ENCODE measurements around the gene TNS1.
A peak's percentile ranks its signal among the peaks of the same experiment; 100 is the strongest.

The TNS1 gene

GRCh38 chr2:218002143-218002844, 501 bp downstream of the TNS1 start:
- no peak overlapping the region for H3K27ac ChIP-seq

DNA sequence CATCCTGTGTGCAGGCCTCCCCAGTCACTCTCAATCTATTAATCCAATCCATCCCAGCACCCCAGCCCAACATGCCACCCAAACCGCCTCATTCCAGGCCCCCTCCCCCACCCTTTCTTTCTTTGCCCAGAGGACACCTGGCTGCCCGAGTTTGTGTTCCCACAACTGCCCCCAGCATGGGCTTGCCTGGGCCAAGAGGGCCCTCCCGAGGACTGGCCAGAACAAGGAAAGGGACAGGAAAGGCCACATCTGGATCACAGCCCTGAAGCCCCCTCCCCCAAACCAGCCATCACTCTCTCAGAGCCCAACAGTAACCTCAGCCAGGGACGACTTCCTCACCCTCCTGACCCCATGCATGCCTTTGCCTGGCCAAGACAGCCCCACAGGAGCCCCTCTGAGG, 1.2 kb downstream of the TNS1 start:
- DNase-seq (ENCODE audit: low read depth, low spot score): no peak
- H3K27ac ChIP-seq: no peak overlapping the region

More at GRCh38 chr2:218002143-218002844, 501 bp downstream of the TNS1 start:
- no peak for DNase-seq (ENCODE audit: low read depth, low spot score)

- H3K27ac ChIP-seq: no peak overlapping the region
- no peak for DNase-seq (ENCODE audit: low read depth, low spot score)
Measured at GRCh38 chr2:218000136-218000535, 2.7 kb downstream of the TNS1 start.

- no peak overlapping the region for H3K27ac ChIP-seq
- DNase-seq (ENCODE audit: low read depth, low spot score): no peak
Measured at GRCh38 chr2:217999595-217999959, 3.2 kb downstream of the TNS1 start.

- no peak for DNase-seq (ENCODE audit: low read depth, low spot score)
Measured at GRCh38 chr2:217998926-217999594, 3.7 kb downstream of the TNS1 start.

DNA sequence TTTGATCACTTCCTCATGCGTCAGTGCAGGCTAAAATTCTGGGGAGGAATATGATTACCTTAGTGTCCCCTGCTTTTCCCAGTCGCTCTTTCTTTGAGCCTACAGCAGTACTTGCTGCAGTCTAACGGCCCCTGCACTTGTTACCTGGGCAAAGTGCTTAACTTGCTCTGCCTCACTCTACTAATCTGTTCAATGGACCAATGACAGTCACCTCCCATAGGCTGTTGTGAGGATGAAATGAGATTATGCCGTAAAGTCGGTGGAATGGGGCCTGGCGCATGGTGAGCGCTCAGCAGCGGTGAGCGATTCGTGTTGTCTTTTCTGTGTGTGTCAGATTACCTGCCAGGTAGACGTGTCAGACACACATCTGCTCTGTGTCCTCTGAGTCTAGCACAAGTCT, 5.3 kb downstream of the TNS1 start:
- no peak overlapping the region for H3K27ac ChIP-seq
- no peak for DNase-seq (ENCODE audit: low read depth, low spot score)

More at GRCh38 chr2:217998926-217999594, 3.7 kb downstream of the TNS1 start:
- no peak overlapping the region for H3K27ac ChIP-seq

DNA sequence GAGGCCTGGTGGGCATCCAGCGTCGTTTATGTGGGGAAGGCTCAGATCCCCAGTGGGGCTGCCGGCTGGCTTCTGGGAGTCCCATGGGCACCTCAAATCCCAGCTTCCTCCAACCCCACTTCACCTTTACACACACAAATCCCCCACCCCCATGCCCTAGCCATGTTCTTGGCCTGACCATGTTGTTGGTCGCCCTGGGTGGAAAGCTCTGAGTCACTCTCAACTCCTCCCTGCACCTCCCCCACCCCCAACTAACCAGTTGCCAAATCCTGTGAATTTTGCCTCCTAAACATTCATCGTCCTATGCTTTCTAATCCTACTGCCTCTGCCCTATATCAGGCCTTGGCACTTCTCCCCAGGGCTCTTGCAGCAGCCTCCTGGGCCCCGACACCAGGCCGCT, 6.4 kb downstream of the TNS1 start:
- no peak for DNase-seq (ENCODE audit: low read depth, low spot score)
- no peak overlapping the region for H3K27ac ChIP-seq

DNA sequence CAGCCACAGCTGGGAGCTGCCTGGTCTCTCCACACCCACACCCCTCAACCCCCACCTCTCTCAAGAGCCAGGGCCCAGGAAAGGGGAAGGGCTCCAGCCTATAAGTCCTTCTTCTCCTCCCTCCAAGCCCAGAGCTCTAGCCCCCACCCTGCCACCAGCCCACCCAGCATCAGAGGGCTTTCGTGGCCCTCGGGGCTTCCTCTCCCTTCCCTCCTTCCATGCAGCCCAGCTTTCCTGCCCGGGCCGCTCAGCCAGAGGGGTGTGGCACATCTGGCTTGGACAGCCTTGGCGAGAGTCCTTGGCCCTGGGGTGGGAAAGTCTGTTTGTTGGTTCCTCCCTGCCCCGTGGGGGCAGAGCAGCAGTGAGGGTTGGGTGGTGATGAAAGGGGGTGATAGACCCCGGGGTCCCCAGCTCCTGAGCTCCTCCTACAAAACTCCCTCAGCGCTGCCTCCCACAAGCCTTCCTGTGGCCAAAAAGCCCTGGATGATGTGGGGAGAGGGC, 7.0 kb downstream of the TNS1 start:
- DNase-seq (ENCODE audit: low read depth, low spot score): no peak
- H3K27ac ChIP-seq: no peak overlapping the region

GRCh38 chr2:217994776-217995274, 8.0 kb downstream of the TNS1 start:
- H3K27ac ChIP-seq: no peak overlapping the region
- DNase-seq (ENCODE audit: low read depth, low spot score): no peak

DNA sequence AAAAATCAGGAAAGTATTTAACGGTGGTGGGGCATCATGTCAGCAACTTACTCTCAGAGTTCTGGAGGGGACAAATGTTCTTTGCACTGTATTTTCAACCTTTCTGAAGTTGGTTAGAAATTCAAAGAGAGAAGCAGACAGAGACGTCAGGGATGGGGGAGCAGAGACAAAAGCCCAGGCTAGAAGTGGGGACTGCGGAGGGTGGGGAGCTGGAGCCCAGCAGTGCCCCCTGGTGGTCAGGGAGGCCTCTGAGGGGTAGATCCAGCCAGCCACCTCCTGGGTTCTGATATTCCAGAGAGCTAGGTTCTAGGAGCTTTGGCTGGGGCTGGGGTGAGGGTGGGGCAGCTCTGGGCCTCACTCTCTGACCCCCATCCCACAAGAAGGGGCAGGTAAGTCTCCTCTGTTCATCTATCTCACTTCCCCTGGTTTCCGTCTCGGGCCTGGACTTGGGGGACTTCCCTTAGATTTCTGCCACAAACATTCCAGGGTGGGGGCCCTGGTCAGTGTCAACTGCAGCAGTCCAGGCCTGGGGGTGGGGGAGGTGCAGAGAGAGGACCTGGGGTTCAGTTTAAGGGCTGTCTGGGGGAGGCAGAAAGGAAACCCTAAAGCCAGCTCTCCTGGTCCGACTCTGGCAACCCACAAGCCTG, 8.9 kb downstream of the TNS1 start:
- DNase-seq (ENCODE audit: low read depth, low spot score): no peak
- H3K27ac ChIP-seq: no peak overlapping the region

- DNase-seq (ENCODE audit: low read depth, low spot score): no peak
- no peak overlapping the region for H3K27ac ChIP-seq
Measured at GRCh38 chr2:217993138-217993537, 9.7 kb downstream of the TNS1 start.

DNA sequence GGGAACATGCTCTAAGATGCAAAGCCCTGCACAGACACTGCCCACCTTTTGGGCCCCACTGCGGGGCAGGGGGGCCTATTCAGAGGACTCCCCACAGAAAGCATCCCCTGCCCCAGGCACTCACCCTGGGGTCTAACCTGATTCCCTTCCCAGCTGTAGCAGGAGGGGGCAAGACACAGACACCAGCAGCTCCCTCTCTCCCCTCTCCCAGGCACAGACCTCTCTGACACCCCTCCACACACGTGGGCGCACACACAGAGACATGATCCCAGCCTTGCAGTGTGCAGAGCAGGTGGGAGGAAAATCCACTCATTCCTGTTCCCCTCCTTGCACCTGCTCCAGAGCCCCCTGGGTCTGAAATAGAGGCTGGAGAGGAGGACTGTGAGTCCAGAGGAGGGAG, 10.7 kb downstream of the TNS1 start:
- no peak overlapping the region for H3K27ac ChIP-seq
- DNase-seq (ENCODE audit: low read depth, low spot score): no peak

GRCh38 chr2:217990791-217991465, 11.9 kb downstream of the TNS1 start:
- DNase-seq (ENCODE audit: low read depth, low spot score): no peak

GRCh38 chr2:217990389-217990788, 12.4 kb downstream of the TNS1 start:
- H3K27ac ChIP-seq: no peak overlapping the region
- DNase-seq (ENCODE audit: low read depth, low spot score): no peak

More at GRCh38 chr2:217990791-217991465, 11.9 kb downstream of the TNS1 start:
- H3K27ac ChIP-seq: no peak overlapping the region

- H3K27ac ChIP-seq: no peak overlapping the region
- DNase-seq (ENCODE audit: low read depth, low spot score): no peak
Measured at GRCh38 chr2:217989221-217989948, 13.4 kb downstream of the TNS1 start.

- H3K27ac ChIP-seq: no peak overlapping the region
- no peak for DNase-seq (ENCODE audit: low read depth, low spot score)
Measured at GRCh38 chr2:217988840-217989204, 14.0 kb downstream of the TNS1 start.

DNA sequence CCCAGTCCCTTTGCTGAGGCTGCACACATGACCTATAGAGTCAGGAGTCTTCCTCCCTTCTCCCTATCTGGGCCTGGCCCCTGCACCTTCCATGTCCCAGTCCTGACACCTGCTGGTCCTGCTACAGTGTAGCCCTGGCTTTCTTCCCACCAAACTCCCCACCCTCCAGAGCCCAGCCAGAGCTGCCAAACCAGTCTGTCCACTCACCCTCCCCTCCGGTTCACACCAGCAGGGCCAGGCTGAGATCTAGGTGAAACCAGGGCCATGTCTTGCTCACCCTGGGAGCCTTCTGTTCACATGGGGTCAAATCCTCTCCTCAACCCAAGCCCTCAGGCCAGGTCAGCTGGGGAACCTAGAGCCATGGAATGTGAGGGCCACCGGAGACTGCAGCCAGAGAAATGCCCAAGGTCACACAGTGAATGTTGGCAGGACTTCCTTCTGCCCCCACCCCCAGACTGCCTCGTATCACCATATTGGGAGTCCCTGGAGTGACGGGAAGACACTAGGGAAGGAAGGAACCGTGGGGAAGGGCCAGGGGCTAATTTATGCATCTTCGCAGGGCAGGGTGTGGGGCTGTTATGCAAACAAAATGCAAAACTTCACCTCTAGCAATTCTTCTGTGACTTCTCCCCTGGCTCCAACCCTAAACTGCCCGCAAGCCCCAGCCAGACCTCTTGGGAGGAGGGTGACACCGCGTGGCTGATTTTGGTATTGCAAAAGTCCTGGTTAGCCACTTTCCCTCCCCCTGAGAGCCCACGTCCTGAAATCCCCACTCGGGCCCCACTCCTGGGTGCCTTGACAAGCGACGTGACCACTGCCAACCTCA, 14.6 kb downstream of the TNS1 start:
- peak overlapping the region; percentile 15 for H3K27ac ChIP-seq
- DNase-seq (ENCODE audit: low read depth, low spot score): peak; percentile 78

DNA sequence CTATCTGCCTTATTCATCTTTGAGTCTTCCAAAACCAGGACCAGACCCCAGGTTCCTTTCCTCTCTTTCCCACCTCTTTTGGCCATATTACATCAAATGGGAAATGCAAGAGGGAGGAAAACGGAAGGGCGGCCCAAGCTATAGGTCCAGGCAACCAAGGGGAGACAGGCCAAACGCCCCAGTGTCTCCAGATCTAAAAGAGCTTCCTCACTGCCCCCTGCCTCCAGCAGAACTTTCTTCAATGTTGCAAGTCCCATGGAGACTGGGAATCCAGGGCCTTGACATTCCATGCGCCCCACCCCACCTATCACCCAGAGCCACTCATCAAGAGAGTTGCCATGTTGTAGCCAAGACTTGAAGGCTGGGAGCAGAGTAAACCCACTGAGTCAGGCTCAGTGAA, 15.4 kb downstream of the TNS1 start:
- no peak overlapping the region for H3K27ac ChIP-seq
- DNase-seq (ENCODE audit: low read depth, low spot score): no peak
